Measurements from ENCODE around the gene MICAL2. TPM values are rescaled to one million over a fixed set of nuclear protein-coding genes. Genes with fewer than 3 reads are reported as not detected.

The MICAL2 gene
- total and polyA plus RNA-seq, 10 of the 15 experiments (the other 5 are each of a cell fraction or from before 2014, with no cell fraction given): 0.90 to 5.6 (median 2.4) TPM

GRCh38 chr11:12292766-12293165, 182.4 kb downstream of the MICAL2 start:
- H3K4me3 ChIP-seq: no peak overlapping the region
- no peaks in the 10 kb centered on the region for H3K36me3 ChIP-seq (ENCODE audit: control insufficient read depth in 2 of 2, insufficient read depth in 2 of 2, low read length in 1 of 2)
- TF ChIP-seq CTCF (IDR thresholded peaks at IDR 0.05 in 2 of 3, conservative IDR thresholded peaks at IDR 0.05 in 1 of 3; ENCODE audit: control insufficient read depth in 2 of 3, extremely low read depth in 1 of 3, insufficient read depth in 1 of 3, low read depth in 3 of 3, low read length in 3 of 3) (no peak), IRF4 (IDR thresholded peaks at IDR 0.05; ENCODE audit: low read depth, low read length) (no peak), MTA3 (IDR thresholded peaks at IDR 0.05; ENCODE audit: borderline replicate concordance, low read length) (no peak), MEF2B (IDR thresholded peaks at IDR 0.05; ENCODE audit: partially characterized antibody, poor library complexity, severe bottlenecking) (no peak), ATF2 (IDR thresholded peaks at IDR 0.05; ENCODE audit: low read length) (no peak), EZH2 (IDR thresholded peaks at IDR 0.05; ENCODE audit: borderline replicate concordance, control insufficient read depth, low read depth, low read length) (no peak), EED (IDR thresholded peaks at IDR 0.05; ENCODE audit: low read depth) (no peak), ESRRA (IDR thresholded peaks at IDR 0.05; ENCODE audit: low read length) (no peak), CEBPB (IDR thresholded peaks at IDR 0.05; ENCODE audit: borderline replicate concordance in 1 of 2, low read depth in 2 of 2, low read length in 2 of 2) (no peak), HDAC6 (IDR thresholded peaks at IDR 0.05; ENCODE audit: unreplicated experiment) (no peak), TAF1 (IDR thresholded peaks at IDR 0.05; ENCODE audit: borderline replicate concordance, low read depth, low read length) (no peak), BACH1 (IDR thresholded peaks at IDR 0.05; ENCODE audit: borderline replicate concordance) (no peak), USF1 (IDR thresholded peaks at IDR 0.05; ENCODE audit: borderline replicate concordance, extremely low read length, insufficient read depth, low read depth, low read length) (no peak), TBL1XR1 (IDR thresholded peaks at IDR 0.05; ENCODE audit: low read depth, low read length) (no peak), POU2F2 (IDR thresholded peaks at IDR 0.05; ENCODE audit: borderline replicate concordance, low read depth, low read length) (no peak), RFX5 (IDR thresholded peaks at IDR 0.05; ENCODE audit: low read depth, low read length) (no peak)
- ChIA-PET RAD21 (ENCODE audit: unreplicated experiment) (interaction anchor here (1.1 kb wide), 1 partner anchor 11 kb away, joined by 3 read pairs; no protein-coding TSS in a partner anchor), SMC1A (ENCODE audit: uncharacterized antibody, unreplicated experiment) (interaction anchor here (1.1 kb wide), 1 partner anchor 38 kb away, joined by 4 read pairs; no protein-coding TSS in a partner anchor), CTCF (interaction anchor here (1.0 to 16.7 kb wide), 2 partner anchors 10 to 248 kb away, joined by 4 to 214 read pairs; no protein-coding TSS in a partner anchor), POLR2A (no interaction called here)
- no peak overlapping the region for H2AFZ ChIP-seq (ENCODE audit: control insufficient read depth, low read depth, low read length)
- H3K27ac ChIP-seq (ENCODE audit: control insufficient read depth, insufficient read depth): no peak overlapping the region
- H3K4me2 ChIP-seq (ENCODE audit: control insufficient read depth, insufficient read depth): no peak overlapping the region
- ATAC-seq (no peak), FAIRE-seq (no peak), DNase-seq (ENCODE audit: low read depth, low spot score) (no peak)
- in situ Hi-C loops (cut with MboI) (loop anchor here (25.0 kb wide), 1 partner anchor 505 kb away; no protein-coding TSS in a partner anchor), intact Hi-C loops (cut with micrococcal nuclease; ENCODE audit: unreplicated experiment) (no loop called here)
- no TSS peak for BruUV-seq (replicated peaks)
- 0% methylated on average over 1 of the region's 1 CpG for WGBS (ENCODE audit: insufficient coverage, insufficient replicate concordance, low lambda C conversion rate, missing lambda C conversion rate)
- no peaks in the 10 kb centered on the region for H4K20me1 ChIP-seq (ENCODE audit: control insufficient read depth, insufficient read depth)
- no peak overlapping the region for H3K9ac ChIP-seq (ENCODE audit: control insufficient read depth, insufficient read depth, low read length)
- H3K27me3 ChIP-seq (replicated peaks in 1 of 2; ENCODE audit: control insufficient read depth in 2 of 2, insufficient read depth in 2 of 2, low read length in 1 of 2): no peaks in the 10 kb centered on the region; a peak in 1 of 4 replicates
- H3K79me2 ChIP-seq (ENCODE audit: control insufficient read depth, insufficient read depth, low read length): no peaks in the 10 kb centered on the region
- H3K4me1 ChIP-seq (ENCODE audit: control insufficient read depth, insufficient read depth, low read length): no peaks in the 10 kb centered on the region
- H3K9me3 ChIP-seq (replicated peaks; ENCODE audit: control insufficient read depth, insufficient read depth, low read length): no peaks in the 10 kb centered on the region
